IPS-20b (cell line): ENCODE data around the gene SFTPD.

ENCODE experiments used
- H3K27ac ChIP-seq: one replicate; pipeline ENCODE4 v1.5.1; 2013; ENCODE audit warnings: low read length
- H3K27me3 ChIP-seq: 2 replicates; pipeline ENCODE4 v1.6.1; 2013; ENCODE audit warnings: mild to moderate bottlenecking, low read length, inconsistent platforms; ENCODE audit not compliant: insufficient read depth
- H3K36me3 ChIP-seq: 2 replicates; pipeline ENCODE4 v1.6.1; 2013; ENCODE audit warnings: low read depth, mild to moderate bottlenecking, inconsistent platforms, low read length, moderate library complexity; ENCODE audit not compliant: insufficient read depth
- H3K4me1 ChIP-seq: 2 replicates; pipeline ENCODE4 v1.6.1; 2013; ENCODE audit warnings: mild to moderate bottlenecking, control low read depth, inconsistent platforms, low read length, moderate library complexity; ENCODE audit not compliant: insufficient read depth
- H3K4me3 ChIP-seq: 2 replicates; pipeline ENCODE4 v1.5.1; 2013; ENCODE audit warnings: mild to moderate bottlenecking, low read length, inconsistent platforms
- H3K9ac ChIP-seq: 2 replicates; pipeline ENCODE4 v1.6.1; 2013; ENCODE audit warnings: low read depth, mild to moderate bottlenecking, inconsistent platforms, low read length, moderate library complexity
- H3K9me3 ChIP-seq: 2 replicates; pipeline ENCODE4 v1.6.1; 2013; ENCODE audit warnings: mild to moderate bottlenecking, low read depth, low read length, inconsistent platforms; ENCODE audit not compliant: insufficient read depth

SFTPD gene

DNA sequence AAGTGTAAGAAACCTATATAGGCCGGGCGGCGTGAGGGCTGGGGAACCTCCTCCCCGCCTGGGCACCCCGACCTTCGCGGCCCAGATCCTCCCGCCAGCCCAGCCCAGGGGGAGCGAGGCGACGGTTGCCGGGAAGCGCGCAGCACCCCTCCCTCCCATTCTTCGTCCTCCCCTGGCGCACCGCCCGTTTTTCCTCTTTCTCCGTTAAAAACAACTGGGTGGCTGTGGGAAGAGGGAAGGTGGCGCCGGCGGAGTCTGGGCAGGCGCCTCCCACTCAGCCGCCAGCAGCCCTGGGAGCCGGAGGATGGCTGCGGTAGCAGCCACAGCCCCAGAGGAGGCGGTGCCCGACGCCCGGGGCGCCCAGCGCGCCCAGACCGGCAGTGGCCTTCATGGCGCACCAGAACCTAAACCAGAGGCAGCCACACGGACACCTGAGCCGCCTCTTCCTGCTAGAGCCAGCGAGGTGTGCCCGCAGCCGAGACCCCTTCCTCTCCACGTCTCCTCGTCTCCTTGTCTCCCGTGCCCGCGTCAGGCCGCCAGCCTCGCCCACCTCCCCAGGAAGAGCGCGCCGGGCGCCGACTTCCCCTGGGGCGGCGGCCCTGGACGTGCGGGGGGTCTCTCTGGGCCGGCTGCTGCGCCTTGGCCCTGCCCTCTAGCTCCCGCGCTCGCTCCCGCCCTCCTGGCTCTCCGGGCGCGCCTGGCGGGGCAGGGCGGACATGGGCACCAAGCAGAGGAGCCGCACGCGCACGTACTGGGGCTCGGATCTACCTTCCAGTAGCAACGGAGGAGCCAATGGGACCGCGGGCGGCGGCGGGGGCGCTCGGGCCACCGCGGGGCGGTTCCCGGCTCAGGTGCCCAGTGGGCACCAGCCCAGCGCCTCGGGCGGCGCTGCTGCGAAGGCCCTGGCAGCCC, 32.8 kb upstream of the SFTPD start:
- no peaks in the 10 kb centered on the region for H3K36me3 ChIP-seq
- peaks cover 45% of the 10 kb centered on the region for H3K27me3 ChIP-seq
- no peaks in the 10 kb centered on the region for H3K9me3 ChIP-seq
- peak overlapping the region; percentile 52; the same call in 1 of the 2 replicates for H3K9ac ChIP-seq
- peaks cover 12% of the 10 kb centered on the region; the same call in 1 of the 2 replicates for H3K4me1 ChIP-seq
- no peak overlapping the region for H3K27ac ChIP-seq
- H3K4me3 ChIP-seq, result peak overlapping the region; percentile 78

DNA sequence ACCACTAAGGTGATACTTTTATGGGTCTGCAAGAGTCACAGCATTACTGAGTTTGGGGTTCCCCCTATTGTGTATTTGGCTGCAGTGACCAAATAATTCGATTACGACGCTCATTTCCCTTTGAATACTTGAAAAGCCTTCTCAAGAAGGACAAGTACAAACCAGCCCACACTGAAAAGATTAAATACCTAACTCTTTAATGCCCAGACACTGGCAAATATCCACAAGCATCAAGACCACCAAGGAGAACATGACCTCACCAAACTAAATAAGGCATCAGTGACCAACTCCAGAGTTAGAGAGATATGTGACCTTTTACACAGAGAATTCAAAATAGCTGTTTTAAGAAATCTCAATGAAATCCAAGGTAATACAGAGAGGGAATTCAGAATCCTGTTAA, 31.8 kb upstream of the SFTPD start:
- H3K27ac ChIP-seq, result no peak overlapping the region

DNA sequence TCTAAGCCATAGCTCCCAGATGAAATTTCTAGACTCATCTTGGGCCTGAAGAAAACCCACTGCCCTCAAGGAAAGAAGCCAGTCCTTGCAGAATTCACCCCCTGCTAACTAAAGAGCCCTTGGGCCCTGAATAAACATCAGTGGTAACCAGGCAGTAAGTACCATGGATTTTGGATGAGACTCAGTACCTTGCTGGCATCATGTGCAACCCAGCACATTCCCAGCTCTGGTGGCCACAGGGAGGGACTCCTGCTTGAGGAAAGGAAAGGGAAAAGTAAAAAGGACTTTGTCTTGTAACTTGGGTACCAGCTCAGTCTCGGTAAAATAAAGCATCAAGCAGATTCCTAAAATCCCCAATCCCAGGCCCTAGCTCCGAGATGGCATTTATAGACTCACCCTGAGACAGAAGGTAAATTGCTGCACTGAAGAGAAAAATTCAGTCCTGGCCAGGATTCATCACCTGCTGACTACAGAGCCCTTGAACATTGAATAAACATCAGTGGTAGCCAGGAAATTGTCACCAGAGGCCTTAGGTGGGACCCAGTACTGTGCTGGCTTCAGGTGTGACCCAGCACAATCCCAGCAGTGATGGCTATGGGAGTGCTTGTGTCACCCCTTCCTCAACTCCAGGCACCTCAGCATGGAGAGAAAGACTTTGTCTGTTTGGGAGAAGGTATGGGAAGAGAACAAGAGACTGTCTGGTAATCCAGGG, 31.2 kb upstream of the SFTPD start:
- Histone ChIP-seq H3K4me3 (no peak overlapping the region), H3K36me3 (no peaks in the 10 kb centered on the region), H3K27ac (no peak overlapping the region), H3K9ac (no peak overlapping the region), H3K27me3 (peaks cover 45% of the 10 kb centered on the region), H3K9me3 (peaks cover 10% of the 10 kb centered on the region; the same call in 1 of the 2 replicates), H3K4me1 (peaks cover 12% of the 10 kb centered on the region; the same call in 1 of the 2 replicates)

More for the DNA sequence above, 31.8 kb upstream of the SFTPD start:
- Histone ChIP-seq H3K9me3 (peaks cover 9% of the 10 kb centered on the region; the same call in 1 of the 2 replicates), H3K9ac (no peak overlapping the region), H3K4me1 (peaks cover 12% of the 10 kb centered on the region; the same call in 1 of the 2 replicates), H3K36me3 (no peaks in the 10 kb centered on the region), H3K27me3 (peaks cover 45% of the 10 kb centered on the region), H3K4me3 (no peak overlapping the region)

DNA sequence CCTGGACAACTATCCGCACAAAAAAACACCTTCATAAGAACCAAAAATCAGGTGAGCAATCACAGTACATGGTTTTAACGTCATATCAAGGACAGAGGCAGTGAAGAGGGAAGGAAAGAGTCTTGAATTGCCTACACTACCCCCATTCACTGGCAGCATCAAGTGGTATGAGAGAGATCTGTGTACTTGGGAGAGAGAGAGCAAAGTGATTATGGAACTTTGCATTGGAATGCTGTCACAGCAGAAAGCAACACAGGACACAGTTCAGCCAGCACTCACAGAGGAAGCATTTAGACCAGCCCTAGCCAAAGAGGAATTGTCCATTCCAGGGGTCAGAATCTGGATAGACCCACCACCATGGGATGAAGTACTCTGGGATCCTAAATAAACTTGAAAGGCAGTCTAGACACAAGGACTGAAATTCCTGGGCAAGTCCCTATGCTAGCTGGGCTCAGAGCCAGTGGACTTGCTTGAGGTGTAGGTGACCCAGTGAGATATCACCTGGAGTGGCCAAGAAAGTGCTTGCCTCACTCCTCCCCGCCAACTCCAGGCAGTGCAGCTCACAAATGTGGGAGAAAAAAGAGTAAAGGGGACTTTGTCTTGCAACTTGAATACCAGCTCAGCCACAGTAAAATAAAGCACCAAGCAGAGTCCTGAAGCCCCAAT, 30.5 kb upstream of the SFTPD start:
- peaks cover 45% of the 10 kb centered on the region for H3K27me3 ChIP-seq

DNA sequence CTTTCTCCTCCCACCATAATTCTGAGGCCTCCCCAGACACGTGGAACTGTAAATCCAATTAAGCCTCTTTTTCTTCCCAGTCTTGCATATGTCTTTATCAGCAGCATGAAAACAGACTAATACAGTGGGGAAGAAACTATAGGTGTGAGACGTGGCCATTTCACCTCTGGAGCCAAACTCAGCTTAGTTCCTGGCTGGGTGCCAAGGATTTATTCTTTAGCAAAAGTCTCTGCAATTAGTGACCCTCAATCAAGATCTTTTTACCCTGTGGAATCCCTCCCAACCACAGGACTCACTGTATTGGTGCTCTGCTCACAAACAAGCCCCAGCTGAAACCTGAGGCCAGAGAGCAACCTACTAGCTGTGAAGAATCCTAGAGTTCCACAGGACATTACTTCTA, 28.1 kb upstream of the SFTPD start:
- Histone ChIP-seq H3K36me3 (no peaks in the 10 kb centered on the region), H3K9ac (no peak overlapping the region), H3K27ac (no peak overlapping the region), H3K27me3 (peaks cover 27% of the 10 kb centered on the region), H3K4me1 (peaks cover 12% of the 10 kb centered on the region; the same call in 1 of the 2 replicates), H3K9me3 (peaks cover 10% of the 10 kb centered on the region; the same call in 1 of the 2 replicates), H3K4me3 (no peak overlapping the region)

More for the DNA sequence above, 30.5 kb upstream of the SFTPD start:
- peaks cover 10% of the 10 kb centered on the region; the same call in 1 of the 2 replicates for H3K9me3 ChIP-seq
- no peak overlapping the region for H3K27ac ChIP-seq
- no peaks in the 10 kb centered on the region for H3K36me3 ChIP-seq
- peaks cover 12% of the 10 kb centered on the region; the same call in 1 of the 2 replicates for H3K4me1 ChIP-seq
- H3K4me3 ChIP-seq, result no peak overlapping the region
- no peak overlapping the region for H3K9ac ChIP-seq

DNA sequence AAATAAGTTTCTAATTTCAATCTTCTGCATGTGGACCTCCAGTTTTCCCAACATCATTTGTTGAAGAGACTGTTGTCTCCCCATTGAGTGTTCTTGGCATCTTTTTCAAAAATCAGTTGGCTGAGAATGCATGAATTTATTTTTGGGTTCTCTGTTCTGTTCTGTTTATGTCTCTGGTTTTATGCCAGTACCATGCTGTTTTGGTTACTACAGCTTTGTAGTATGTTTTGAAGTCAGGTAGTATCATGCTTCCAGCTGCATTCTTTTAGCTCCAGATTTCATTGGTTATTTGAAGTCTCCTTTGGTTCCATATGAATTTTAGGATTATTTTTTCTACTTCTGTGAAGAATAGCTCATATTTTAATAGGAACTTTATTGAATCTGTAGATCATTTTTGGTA, 21.2 kb upstream of the SFTPD start:
- Histone ChIP-seq H3K4me1 (no peaks in the 10 kb centered on the region), H3K9me3 (peaks cover 8% of the 10 kb centered on the region; the same call in 1 of the 2 replicates), H3K9ac (no peak overlapping the region), H3K36me3 (no peaks in the 10 kb centered on the region), H3K27ac (no peak overlapping the region), H3K27me3 (no peaks in the 10 kb centered on the region), H3K4me3 (no peak overlapping the region)

DNA sequence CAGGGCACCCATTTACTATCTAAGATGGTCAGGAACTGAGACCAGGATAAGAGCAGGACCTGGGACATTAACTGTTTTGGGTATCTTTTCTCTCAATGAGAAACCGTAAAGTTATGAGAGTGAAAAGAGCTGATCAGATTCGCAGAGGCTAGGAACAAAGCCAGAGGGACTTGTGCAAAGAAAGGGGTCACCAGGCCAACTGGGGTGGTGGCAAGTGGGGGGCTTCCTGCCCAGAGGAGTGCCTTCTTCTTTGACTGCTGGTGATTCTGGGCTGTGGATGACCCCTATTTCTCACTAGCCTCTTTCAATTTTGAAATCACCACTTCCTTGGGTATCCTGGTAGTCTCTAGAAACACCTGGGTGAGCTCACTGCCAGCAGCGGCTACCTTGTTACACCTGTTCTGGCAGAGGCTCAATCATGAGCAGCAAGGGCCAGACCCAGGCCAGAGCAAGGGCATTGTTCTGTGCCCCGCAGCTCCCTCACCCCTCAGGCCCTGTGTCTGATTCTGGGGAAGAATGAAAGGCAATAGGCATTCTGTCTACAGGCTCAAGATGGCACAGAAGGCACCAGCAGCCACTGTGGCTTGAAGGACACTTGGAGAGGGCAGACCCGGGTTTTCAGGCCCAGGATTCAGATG, 999 bp downstream of the SFTPD start:
- no peak overlapping the region for H3K9ac ChIP-seq
- H3K36me3 ChIP-seq, result no peaks in the 10 kb centered on the region
- H3K9me3 ChIP-seq, result peaks cover 4% of the 10 kb centered on the region; the same call in 1 of the 2 replicates
- H3K27me3 ChIP-seq, result peaks cover 9% of the 10 kb centered on the region; the same call in 1 of the 2 replicates
- H3K4me3 ChIP-seq, result no peak overlapping the region
- H3K4me1 ChIP-seq, result peaks cover 8% of the 10 kb centered on the region; the same call in 1 of the 2 replicates
- H3K27ac ChIP-seq, result no peak overlapping the region

DNA sequence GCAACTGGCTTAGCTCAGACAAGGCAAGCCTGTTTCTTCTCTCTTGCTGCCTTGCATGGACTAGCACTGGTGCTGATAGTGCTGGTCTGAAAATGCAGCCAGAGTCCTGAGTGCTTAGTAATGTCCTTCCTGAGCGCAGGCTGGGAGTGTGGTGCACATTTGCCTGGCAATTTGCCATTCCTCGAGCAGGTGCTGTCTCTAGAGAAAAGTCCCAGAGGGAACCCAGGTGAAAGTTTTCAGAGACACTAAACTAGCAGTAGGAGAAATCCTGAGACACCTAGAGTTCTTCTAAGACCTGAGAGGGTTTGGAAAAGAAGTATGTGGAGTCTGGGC, 1.9 kb downstream of the SFTPD start:
- no peak overlapping the region for H3K4me3 ChIP-seq
- no peaks in the 10 kb centered on the region for H3K36me3 ChIP-seq
- peaks cover 8% of the 10 kb centered on the region; the same call in 1 of the 2 replicates for H3K4me1 ChIP-seq
- no peak overlapping the region for H3K27ac ChIP-seq
- H3K9me3 ChIP-seq, result no peaks in the 10 kb centered on the region
- H3K27me3 ChIP-seq, result peaks cover 9% of the 10 kb centered on the region; the same call in 1 of the 2 replicates
- no peak overlapping the region for H3K9ac ChIP-seq

DNA sequence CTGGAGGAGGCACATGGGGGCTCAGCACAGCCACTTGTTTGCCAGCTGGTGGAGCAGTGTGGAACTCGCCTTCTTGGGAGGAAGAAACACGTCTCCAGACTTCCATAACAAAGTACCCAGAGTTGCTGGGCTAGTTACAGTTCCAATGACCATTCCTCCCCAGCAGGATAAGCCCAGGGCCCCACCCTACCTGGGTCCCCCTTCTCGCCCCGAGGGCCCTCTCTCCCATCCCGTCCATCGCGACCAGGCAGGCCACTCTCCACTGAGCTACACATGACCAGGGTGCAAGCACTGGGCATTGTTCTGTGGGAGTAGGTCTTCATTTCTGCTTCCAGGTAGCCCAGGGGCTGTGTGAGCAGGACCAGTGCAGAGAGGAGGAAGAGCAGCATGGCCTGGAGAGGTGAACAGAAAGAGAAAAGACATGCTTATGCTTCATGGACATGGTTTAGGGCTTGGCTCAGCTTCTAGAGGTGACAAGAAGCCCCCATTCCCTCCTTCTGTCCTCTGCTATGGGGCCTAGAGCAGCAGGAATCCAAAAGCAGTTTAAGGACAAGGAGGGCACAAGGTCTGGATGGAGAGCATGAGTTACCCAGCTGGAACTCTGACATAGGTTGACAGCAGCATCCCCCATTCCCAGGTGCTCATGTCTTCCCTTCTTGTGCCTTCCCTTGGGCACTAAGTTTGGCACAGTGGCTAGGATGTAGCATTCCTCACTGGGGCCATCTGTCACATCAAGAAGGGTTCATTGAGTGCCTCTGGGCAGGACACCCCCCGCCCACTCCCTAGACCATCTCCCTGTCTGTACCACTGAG, 2.4 kb downstream of the SFTPD start:
- H3K4me3 ChIP-seq, result no peak overlapping the region
- no peaks in the 10 kb centered on the region for H3K9me3 ChIP-seq
- peaks cover 9% of the 10 kb centered on the region; the same call in 1 of the 2 replicates for H3K27me3 ChIP-seq
- no peaks in the 10 kb centered on the region for H3K36me3 ChIP-seq
- H3K27ac ChIP-seq, result no peak overlapping the region
- peaks cover 5% of the 10 kb centered on the region; the same call in 1 of the 2 replicates for H3K4me1 ChIP-seq
- H3K9ac ChIP-seq, result no peak overlapping the region
